Activated T-helper 9 cell treated with anti-CD3 and anti-CD28 coated beads, Interleukin-2, amount 50 U/mL, for 16 hours (primary cell): ENCODE data around the gene FOXP4.

Experiments used
- DNase-seq: peaks from one replicate; pipeline ENCODE4 v3.0.0-alpha.2; 2020; ENCODE audit warnings: low read depth

FOXP4 gene

GRCh38 chr6:41545703-41546474 lies at the start of gene FOXP4:
FOXP4 (plus strand) TSS chr6:41546381; CDS start chr6:41565761, 19,380 bp downstream.
- DNase-seq: peak; percentile 72

GRCh38 chr6:41497573-41497972 lies 48.6 kb upstream of the FOXP4 start:
- DNase-seq: no peak

- no peak for DNase-seq
Measured at GRCh38 chr6:41497994-41498393, 48.2 kb upstream of the FOXP4 start.

- DNase-seq: no peak
Measured at GRCh38 chr6:41498968-41499599, 47.1 kb upstream of the FOXP4 start.

- DNase-seq: no peak
Measured at GRCh38 chr6:41500561-41500960, 45.6 kb upstream of the FOXP4 start.

GRCh38 chr6:41502566-41502916 lies 43.6 kb upstream of the FOXP4 start:
- DNase-seq: no peak

GRCh38 chr6:41502917-41503671 lies 43.1 kb upstream of the FOXP4 start:
- DNase-seq: no peak

- no peak for DNase-seq
Measured at GRCh38 chr6:41503827-41504465, 42.2 kb upstream of the FOXP4 start.

GRCh38 chr6:41504466-41505121 lies 41.6 kb upstream of the FOXP4 start:
- DNase-seq: no peak

- DNase-seq: no peak
Measured at GRCh38 chr6:41505122-41506049, 40.8 kb upstream of the FOXP4 start.

- no peak for DNase-seq
Measured at GRCh38 chr6:41508479-41508878, 37.7 kb upstream of the FOXP4 start.

GRCh38 chr6:41509580-41509979 lies 36.6 kb upstream of the FOXP4 start:
- no peak for DNase-seq

GRCh38 chr6:41511443-41512060 lies 34.6 kb upstream of the FOXP4 start:
- DNase-seq: no peak

GRCh38 chr6:41512146-41512701 lies 34.0 kb upstream of the FOXP4 start:
- DNase-seq: no peak

- DNase-seq: no peak
Measured at GRCh38 chr6:41515995-41516394, 30.2 kb upstream of the FOXP4 start.

- no peak for DNase-seq
Measured at GRCh38 chr6:41518118-41518517, 28.1 kb upstream of the FOXP4 start.

- no peak for DNase-seq
Measured at GRCh38 chr6:41519305-41519744, 26.9 kb upstream of the FOXP4 start.

- no peak for DNase-seq
Measured at GRCh38 chr6:41519745-41520699, 26.2 kb upstream of the FOXP4 start.
